Stomach (tissue), 4 donors: ENCODE results near the gene UBE2C.
"Not testable (repeated sequence)": the region's sequence is repeated elsewhere in the genome, so short reads cannot be mapped to it uniquely, and the experiment has no call there.

ENCODE experiments used
- EP300 ChIP-seq: sonication (generic); formaldehyde crosslinking; IDR thresholded peaks from one replicate; pipeline ENCODE4 v1.6.1; 2017; ENCODE audit warnings: antibody characterized with exemption
- POLR2A ChIP-seq, 4 donors: fragments of 450-650 bp; IDR thresholded peaks; one replicate each; pipeline ENCODE4 v1.6.1; 2016; ENCODE audit warnings: antibody characterized with exemption in 4 of 4, control low read depth in 2 of 4, mild to moderate bottlenecking in 1 of 4, moderate library complexity in 1 of 4

GRCh38 chr20:45797955-45798354 lies 14.5 kb upstream of the UBE2C start:
- not testable (repeated sequence) for TF ChIP-seq EP300; POLR2A (IDR thresholded peaks at IDR 0.05)
